Left colon (tissue), 2 donors: ENCODE measurements around the gene KLHL3. TPM values are rescaled to one million over a fixed set of nuclear protein-coding genes. Genes with fewer than 3 reads are reported as not detected.

Experiments
- ATAC-seq: fragments of 200-7000 bp; cut with Tn5 transposase; one replicate; pipeline ENCODE4 v1.9.1; 2020; ENCODE audit warnings: mild to moderate bottlenecking, moderate library complexity
- DNase-seq, 2 donors: peaks; one replicate each; pipeline ENCODE4 v3.0.0-alpha.2; 2020
- intact Hi-C, 2 donors: fragments of 100-400 bp; cut with DNase I in 1 of 2; cut with micrococcal nuclease in 1 of 2; formaldehyde crosslinking; loops; one replicate each; pipeline versions ENCODE4 v1.11.2 to v1.14.0; 2022; cut with DNase I, micrococcal nuclease
- total RNA-seq, 2 donors: library from RNA; stranded (reverse); fragmentation: NEBNext Ultra II Directional; extraction: Animal tissue kit (Norgen Biotek cat#: 25700); gene quantifications; one replicate each; pipeline ENCODE4 v1.2.1, GENCODE V29; 2021
- donor health status: DM: no; HTN: no; CAD: no.
- donor health status: DM: yes; HTN: yes; CAD: no.

KLHL3 gene
- total RNA-seq, 2 donors from 2014 or later = 5.8 to 6.2 TPM

DNA sequence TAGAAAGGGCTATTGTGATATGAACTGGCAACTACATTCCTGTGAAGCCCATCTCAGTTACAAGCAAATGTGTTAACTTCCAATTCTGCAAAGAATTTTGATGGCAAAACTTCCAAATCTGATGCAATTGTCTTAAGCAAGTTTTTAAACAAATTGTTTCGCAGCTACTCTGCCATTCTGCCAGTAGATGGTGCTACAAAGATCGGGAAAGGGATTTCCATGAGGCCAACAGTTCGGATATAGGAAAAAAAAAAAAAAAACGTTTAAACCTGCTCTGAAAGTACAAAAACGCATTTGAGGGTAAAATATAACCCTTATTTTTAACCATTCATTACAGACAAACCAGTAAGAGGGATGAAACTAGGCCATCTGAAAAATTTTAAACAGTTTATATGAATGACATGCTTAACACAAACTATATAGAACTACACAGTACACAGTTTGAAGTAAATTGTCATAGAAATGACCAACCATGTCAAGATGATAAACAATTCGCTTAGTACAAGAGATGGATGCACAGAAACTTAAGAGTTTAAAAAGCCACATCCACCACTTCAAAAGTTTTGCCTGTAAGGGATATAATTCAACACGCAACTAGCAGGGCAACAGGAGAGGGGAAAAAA is 16.1 kb upstream of the KLHL3 start:
- intact Hi-C loops = no loop called here
- no peak for ATAC-seq
- DNase-seq = peak in 1 of 2 donors; percentile 32

DNA sequence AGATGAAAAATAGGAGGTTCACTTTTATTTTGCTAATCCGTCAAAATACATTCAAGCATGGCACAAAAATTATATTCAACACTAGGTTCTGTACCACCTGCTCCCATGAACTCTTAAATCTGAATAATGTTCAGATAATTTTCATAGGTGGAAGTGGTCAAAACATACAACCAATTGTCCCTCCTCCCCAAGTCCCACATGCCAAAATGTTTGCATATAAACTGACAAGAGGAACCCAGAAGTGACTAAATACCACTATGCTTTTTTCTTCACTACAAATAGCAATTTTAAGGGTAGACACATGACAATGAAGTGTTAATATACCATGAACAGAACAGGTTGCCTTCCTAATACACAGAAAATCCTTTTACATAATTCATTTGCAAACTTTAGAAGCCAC is 14.5 kb upstream of the KLHL3 start:
- ATAC-seq = no peak
- intact Hi-C loops = no loop called here
- DNase-seq = no peak

DNA sequence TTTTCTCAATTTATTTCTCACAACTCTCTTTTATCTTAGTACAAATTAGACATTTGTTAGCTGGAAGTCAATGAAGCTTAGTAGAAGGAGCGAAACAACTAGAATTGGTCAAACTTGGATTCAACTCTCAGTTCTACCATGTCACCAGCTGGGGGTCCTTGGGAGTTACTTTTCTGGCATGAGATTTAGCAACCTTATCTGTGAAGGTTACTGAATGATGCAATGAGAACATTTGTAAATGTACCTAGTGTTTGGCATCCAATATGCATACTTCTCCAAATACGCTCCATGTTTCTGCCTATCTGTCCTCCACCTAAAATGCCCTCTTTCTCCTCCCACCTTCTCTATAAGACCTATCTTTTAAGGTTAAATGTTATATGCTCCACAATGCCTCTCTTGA is 12.0 kb upstream of the KLHL3 start:
- intact Hi-C loops = loop anchor here in 1 of 2 donors (10.0 kb wide), 1 partner anchor 113 kb away; no protein-coding TSS in a partner anchor
- ATAC-seq (no peak), DNase-seq (no peak)

DNA sequence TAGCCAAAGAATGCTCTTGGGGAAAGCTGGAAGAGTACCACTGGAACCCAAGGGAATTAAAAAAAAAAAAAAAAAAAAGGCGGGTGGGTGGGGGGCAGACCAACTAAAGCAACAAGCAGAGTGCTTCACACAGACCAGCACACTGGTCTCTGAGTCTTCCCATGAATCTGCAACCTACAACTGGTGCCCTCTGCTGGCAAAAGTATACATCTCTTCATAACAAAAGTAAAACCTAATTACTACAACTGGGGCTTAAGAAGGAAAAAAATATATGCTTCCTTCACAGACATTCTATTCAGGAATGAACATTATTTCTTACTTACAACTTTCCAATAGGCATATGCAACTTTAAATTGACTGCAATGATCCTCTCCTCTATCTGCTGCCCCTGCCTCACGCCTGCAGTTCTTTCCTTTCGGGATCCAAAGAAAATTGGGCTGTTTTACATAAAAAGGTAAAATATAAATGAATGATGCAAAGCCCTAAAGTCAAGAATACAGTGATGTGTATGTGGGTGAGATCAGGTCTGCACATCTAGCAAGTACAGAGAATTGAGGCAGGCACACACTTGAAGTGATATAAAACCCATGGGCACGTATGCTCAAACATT is 7.2 kb upstream of the KLHL3 start:
- DNase-seq = peak; percentile 39 to 50
- intact Hi-C loops = loop anchor here (2.0 to 10.0 kb wide), 2 partner anchors 82 to 108 kb away; no protein-coding TSS in a partner anchor
- ATAC-seq = peak; percentile 82

DNA sequence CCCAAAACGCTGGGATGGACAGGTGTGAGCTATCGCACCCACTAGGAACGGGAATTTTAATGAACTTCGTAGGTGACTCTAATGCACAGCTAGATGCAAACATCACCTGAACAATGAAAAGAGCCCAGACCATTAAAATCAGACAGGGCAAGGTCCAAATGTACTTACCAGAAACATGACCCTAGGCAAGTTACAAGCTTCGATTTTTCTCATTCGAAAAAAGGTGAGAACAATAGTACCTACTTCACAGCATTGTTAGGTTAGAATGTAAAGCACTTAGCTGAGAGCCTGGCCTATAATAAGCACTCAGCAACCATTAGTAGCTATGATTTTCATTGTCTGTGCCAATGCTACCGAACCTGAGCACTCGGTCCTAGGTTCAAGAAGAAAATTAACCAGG is 5.8 kb upstream of the KLHL3 start:
- ATAC-seq = peak; percentile 40
- intact Hi-C loops = loop anchor here (2.0 to 10.0 kb wide), 2 partner anchors 81 to 107 kb away; no protein-coding TSS in a partner anchor
- no peak for DNase-seq

DNA sequence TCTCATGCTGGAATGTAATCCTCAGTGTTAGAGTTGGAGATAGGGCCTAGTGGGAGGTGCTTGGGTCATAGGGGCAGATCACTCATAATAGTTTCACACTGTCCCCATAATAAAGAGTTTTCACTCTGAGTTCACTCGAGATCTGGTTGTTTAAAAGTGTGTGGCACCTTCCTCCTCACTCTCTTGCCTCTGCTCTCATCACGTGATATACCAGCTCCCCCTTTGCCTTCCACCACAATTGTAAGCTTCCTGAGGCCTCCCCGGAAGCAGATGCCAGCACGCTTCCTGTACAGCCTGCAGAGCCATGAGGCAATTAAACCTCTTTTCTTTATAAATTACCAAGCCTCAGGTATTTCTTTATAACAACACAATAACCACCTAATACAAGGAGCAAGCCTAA is 3.8 kb upstream of the KLHL3 start:
- DNase-seq (no peak), ATAC-seq (no peak)
- intact Hi-C loops = loop anchor here in 1 of 2 donors (10.0 kb wide), 1 partner anchor 105 kb away; no protein-coding TSS in a partner anchor

DNA sequence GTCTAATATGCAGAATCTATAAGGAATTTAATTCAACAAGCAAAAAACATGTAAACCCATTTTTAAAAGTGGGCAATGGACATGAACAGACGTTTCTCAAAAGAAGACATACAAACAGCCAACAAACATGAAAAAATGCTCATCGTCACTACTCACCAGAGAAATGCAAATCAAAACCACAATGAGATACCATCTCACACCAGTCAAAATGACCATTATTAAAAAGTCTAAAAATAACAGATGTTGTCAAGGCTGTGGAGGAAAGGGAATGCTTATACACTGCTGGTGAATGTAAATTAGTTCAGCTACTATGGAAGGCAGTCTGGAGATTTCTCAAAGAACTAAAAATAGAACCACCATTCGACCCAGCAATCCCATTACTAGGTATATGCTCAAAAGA is 3.1 kb upstream of the KLHL3 start:
- ATAC-seq (no peak), DNase-seq (no peak)
- intact Hi-C loops = no loop called here

DNA sequence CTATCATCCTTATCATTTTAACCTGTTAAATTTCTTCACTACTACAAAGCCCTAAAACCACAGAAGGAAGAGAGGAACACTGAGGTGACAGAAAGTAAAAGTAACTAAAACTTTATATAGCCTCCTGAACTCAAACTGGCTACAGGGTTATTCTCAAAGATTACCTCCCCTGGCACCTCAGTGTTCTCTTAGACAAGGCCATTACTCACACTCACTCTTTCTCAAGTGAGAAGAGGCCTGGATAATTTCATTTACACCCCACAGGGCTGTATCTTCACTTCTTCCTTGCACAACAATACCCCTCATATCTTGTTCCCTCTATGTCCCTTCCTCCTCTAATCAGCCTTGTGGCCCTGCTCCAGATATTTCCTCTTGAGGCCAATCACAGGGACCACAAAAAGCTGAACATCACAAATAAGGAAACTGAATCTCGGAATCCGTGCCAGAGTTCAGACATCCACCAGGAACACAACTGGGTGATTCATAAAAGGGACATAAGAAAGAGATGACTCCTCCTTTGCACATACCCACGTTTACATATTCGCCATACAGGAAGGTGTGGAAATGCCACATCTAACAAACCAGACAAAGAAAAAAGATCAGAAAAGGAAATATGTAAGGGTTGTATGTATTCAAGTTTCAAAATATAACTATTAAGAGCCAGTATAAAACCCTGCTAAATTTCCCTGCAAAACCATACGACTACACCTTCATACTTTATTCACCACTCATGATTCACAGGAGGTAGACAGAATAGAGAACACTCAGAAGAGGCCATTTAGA is 1.7 kb upstream of the KLHL3 start:
- intact Hi-C loops = no loop called here
- DNase-seq (peak; percentile 31 to 72), ATAC-seq (peak; percentile 76)

DNA sequence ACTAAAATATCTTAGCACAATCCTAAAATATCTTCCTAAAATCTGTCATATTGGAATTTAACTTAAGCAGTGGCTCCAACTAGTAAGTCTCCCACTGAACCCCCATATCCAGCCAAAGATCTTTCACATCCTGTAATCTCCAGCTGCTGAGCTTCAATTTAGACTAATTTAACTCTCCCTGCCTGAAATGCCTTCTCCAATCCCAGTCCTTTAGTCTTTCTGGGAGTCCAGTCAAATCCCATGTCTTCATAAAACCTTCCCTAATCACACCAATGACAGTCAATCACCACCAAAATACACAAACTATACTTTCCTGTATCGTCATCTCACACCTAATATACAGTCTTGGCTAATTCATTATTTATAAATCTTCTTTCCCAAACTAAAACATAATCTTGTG is 607 bp upstream of the KLHL3 start:
- DNase-seq (no peak), ATAC-seq (no peak)
- intact Hi-C loops = no loop called here

DNA sequence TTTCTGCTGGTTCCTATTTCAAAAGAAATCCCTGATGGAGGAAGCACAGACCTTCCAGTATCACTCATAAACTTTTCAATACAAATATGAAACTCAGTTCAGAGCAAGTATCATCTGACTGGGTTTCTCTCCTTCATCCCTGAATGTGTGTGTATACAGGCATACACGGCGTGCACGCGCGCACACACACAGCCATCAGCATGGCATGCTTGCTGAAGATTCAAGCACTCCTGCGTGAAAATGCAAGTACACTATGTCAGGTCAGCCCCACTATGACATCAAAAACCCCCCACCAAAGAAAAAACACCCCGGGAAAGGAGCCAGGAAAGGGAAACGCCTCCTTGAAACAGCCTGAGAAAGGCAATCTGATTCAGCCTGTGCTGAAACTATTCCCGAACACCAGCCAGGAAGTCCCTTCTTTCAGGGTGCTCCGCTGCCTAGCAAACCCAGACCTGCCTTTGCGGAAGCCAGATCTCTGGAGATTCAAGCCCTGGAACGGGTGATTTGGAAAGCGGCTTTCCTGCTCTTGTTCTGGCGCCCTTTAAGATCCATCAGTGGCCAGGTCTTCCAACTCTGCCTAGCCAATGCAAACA is 831 bp downstream of the KLHL3 start:
- peak; percentile 69 for ATAC-seq
- intact Hi-C loops = no loop called here

DNA sequence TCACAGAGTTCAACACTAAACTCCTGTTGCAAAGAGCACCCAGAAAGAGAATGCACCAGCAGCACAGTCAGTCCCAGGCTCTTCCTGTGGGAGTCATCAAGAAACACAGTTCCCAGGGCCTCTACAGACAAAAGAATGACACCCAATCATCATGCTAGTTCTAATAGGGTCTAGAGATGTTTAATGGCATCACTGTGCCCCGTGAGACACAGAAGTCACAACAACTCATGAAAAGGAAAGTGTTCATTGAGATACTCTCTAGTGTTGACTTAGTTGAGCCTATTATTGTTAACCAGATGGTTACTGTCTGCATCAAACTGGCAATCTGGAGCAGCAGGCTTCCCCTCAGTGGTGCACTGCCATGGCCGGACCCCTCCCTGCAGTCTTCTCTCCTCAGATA is 1.6 kb downstream of the KLHL3 start:
- DNase-seq (no peak), ATAC-seq (no peak)
- intact Hi-C loops = no loop called here

More for the DNA sequence above, 831 bp downstream of the KLHL3 start:
- peak; percentile 31 to 43 for DNase-seq

DNA sequence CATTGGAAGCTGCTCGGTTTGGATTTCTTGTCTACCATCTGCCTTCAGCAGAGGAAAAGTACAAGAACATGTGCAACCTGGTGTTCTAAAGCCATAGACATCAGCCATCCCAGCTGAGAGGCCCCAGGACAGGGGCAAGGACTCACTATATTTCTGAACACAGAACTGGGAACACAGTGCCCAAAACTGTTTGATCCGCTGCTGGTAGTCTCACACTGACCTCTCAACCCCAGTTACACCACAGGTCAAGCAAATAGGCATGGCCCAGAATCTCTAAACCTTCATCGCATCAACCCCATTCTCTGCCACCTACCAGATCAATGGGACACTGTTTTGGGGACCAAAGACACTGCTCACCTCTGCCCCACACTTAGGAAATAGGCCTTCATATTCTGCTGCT is 2.0 kb downstream of the KLHL3 start:
- DNase-seq (no peak), ATAC-seq (no peak)
- intact Hi-C loops = no loop called here

DNA sequence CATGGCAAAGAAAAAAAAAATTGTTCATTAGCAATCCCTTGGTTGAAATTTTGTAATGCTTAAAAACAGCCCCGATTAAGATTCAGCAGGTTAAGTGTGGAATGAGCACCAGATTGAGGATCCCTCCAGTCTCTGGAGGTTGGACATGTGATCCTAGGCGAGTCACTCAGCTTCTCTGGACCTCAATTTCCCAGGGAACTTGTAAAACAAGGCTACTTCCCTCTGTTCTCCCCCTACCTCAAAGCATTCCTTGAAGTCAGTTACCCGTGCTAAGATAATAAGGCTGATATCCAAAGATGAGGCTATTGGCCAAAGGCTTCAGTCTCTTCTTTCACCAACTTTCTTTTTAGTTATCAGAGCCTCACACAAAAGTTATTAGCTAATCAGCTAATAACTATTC is 2.9 kb downstream of the KLHL3 start:
- intact Hi-C loops = no loop called here
- no peak for DNase-seq
- ATAC-seq = no peak

DNA sequence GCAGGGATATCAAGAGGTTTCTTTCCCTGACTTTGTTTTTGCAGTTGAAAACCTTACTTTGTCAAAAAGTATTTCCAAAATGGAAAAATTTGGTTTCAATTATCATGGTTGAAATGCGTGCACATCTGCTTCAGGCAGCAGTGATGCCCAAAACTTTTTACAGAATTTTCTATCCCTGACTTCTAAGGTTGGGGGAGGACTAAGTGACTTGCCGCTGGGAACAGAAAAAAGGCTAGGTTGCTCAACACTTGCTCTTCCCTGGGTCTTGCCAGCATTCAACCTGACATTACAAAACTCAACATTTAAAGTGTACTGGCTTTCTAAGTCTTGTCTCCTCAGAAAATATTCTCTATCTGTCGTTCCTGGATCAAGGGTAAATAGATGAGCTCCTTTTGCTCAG is 4.7 kb downstream of the KLHL3 start:
- ATAC-seq (no peak), DNase-seq (no peak)
- intact Hi-C loops = no loop called here

DNA sequence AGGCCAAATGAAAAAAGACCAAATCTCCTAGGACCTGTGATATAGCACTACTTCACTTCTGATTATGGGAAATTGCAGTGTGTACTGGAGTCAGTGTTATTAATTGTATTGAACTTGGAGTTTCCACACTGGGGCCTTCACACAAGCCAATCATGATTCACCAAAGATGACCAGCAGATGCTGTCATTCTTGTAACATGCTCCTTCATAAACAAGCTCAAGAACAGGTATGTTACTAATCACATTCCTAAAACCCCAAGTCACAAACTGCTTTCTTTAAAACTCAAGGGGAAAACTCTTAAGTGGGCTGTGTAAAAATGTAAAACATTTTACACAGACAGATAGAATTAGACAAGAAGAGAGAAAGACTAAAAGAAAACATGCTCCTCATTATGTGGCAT is 5.6 kb downstream of the KLHL3 start:
- ATAC-seq = no peak
- intact Hi-C loops = no loop called here

DNA sequence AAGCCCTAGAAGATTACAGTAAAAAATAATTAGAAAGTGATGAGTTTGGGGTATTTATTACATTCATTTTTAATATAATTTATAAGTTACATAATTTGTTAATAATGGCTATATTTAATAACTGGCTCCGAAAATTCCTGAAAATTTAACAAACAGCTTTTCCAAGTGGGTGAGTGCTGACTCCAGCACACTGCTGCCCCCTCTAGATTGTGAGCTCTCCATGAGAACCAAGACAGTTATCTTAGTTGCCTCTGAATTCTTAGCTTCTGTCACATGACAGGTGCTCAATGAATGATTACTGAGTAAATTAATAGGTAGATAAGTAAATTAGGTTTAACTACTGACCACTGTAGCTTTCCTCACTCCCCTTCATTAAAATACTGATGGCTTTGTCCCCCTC is 7.8 kb downstream of the KLHL3 start:
- intact Hi-C loops = no loop called here
- ATAC-seq = no peak
- DNase-seq = no peak

More for the DNA sequence above, 5.6 kb downstream of the KLHL3 start:
- no peak for DNase-seq

DNA sequence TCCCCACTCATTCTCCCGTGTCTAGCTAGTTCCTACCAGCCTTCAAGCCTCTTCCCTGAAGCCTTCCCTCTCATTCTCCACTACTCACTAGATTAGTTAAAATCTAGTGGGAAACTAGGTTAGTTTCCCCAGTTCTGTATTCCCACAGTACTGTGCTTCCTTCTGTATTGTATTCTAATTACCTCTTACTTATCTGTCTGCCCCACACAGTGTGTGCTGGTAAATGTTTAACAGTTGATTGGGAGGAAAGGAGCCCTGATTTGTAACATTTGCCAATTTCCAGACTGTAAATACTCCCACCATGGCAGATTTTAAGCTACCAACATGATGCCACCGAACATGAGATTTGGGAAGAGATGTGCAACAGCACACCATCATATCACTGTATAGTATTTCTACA is 8.3 kb downstream of the KLHL3 start:
- intact Hi-C loops = no loop called here
- no peak for ATAC-seq

DNA sequence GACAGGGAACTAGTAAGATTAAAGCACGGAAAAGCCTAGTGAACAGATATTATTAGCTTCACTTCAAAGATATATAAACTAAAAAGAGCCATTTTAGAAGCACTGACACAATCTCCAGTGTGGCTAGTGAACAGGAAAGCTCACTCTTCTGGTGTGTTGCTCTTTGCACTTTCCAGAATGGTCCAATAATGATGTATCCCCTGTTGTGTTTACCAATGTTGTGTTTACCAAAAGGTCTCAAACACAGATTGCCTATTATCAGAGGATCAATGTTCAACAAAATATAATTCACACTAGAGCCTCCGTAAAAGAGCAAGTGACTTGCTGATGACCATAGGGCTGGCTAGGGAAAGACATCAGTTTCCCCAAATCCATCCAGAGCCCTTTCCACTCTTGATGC is 11.6 kb downstream of the KLHL3 start:
- intact Hi-C loops = no loop called here
- no peak for ATAC-seq

More for the DNA sequence above, 8.3 kb downstream of the KLHL3 start:
- no peak for DNase-seq

DNA sequence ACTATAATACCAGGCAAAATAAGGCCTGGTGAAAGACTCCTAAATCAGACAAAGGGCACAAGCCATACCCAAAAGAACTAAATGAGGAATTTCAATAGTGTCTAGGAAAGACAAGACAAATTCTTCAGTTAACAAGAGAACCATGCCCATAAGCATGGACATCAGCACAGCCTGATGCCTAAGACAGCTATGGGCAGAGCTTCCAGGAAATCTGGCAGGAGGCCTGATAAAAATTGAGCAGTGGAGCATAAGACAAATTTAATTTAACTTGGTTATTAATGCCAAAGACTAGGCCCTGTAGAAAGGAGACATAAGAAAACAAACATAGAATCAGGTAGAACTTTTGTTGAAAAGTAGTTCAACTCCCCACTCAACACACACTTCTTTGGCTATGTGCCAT is 17.3 kb downstream of the KLHL3 start:
- DNase-seq = no peak
- intact Hi-C loops = no loop called here
- ATAC-seq = no peak

More for the DNA sequence above, 11.6 kb downstream of the KLHL3 start:
- DNase-seq = no peak

DNA sequence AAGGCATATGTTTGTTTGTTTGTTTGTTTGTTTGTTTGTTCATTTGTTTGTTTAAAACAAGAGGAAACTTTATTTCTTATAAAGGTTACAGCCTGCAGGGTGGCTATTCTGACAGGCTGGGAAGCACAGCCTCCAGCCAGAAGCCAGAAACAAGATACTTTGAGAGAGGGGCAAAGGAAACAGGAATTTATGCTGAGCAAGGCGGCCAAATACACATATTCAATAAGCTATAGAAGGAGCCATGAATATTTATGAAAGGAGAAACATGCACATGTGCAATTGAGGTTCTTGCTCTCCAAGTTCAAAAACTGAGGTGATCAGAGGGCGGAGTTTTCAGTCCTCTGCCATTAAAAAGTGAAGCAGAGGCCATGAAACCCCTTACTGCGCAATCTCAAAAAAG is 19.6 kb downstream of the KLHL3 start:
- ATAC-seq = no peak
- intact Hi-C loops = no loop called here
- no peak for DNase-seq
